GM18519 (cell line): Measurements from ENCODE around the gene RASAL2.
"Not testable (repeated sequence)": the region's sequence is repeated elsewhere in the genome, so short reads cannot be mapped to it uniquely, and the experiment has no call there.

Source experiments
- ATAC-seq: cut with Tn5 transposase; IDR thresholded peaks from one replicate; pipeline ENCODE4 v1.9.1; 2021; ENCODE audit warnings: mild to moderate bottlenecking, moderate library complexity; ENCODE audit not compliant: unreplicated experiment, low FRiP score

The RASAL2 gene

DNA sequence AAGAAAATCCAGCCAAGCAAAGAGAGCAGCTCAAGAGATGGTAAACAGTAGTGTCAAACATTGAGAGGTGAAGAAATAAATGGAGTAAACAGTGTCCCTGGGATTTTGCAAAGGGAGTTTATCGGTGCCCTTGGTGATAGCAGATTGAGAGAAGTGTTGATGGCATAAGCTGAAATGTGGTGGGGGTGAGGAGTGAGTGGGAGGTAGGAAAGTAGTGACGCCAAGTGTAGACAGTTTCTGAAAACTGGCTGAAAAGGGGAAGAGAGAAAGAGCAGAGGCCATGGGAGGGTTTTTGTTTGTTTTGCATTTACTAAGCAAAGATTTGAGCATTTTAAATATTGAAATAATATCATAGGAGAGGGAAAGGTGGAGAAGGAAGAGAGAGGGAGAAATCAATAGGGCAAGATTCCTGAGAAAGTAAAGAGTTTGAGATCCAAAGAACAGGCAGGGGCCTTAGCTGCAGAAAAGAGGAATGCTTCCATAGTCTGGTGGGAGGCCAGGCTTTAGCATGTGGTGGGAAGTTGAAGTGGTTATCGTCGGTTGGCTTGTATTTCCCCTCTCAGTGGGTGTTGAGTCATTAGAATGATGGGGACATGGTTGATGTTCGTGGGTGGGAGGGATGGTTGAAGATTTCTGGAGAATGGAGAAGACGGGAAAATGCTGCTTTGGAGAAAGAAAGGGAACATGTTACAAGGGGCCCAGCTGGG, 26.8 kb upstream of the RASAL2 start:
- ATAC-seq = peak; percentile 98

DNA sequence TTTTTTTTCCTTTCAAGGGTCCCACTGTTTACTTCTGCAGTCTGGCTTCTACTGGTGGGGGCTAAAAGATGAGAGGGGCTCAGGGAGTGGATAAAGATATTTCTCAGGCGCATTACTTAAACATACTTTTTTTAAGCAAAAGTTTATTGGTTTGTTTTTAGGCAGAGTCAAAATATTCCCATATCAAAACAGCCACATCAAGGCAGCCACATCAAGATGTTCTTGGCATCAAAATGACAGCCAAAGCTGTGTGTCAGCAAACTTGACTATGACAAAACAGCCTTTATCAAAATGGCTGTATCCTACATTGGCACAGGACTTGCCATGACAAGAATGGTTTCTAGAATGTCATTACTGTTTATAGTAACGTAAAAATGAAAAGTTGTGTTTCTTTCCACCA, 22.1 kb upstream of the RASAL2 start:
- no peak for ATAC-seq

DNA sequence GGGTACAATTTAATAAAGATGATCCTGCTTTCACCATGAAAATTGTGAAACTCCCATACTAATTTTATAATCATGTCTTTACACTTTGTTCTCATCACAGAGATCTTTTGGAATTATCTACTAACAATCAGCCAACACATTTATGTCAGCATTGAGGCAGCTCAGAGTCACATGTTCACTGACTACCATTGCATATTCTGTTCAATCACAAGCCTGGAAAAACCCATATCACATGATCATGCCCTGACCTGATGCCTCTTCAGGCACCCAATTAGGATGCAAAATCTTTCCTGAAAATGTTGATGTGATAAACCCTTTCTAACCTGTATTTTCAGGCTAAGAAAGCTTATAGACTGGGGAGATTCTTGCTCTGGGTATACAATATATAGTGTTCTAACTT, 21.6 kb upstream of the RASAL2 start:
- ATAC-seq = no peak

DNA sequence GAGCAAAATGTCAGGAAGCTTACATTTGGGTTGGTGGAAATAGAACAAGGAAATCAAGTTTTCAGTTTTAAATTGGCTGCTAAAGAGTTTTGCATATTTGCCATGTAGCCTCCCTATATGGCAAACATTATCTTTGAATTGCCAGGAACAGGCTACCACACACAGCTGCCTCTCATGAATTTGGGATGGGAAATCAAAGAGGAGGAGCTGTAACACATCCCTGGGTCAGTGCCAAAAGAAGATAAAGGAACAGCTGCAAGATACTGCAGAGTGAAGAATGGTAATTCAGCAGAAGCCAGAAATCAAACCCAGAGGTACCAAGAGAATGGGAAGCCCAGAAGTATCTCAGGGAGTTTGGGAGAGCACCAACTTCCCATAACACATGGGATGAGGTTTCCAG, 18.6 kb upstream of the RASAL2 start:
- no peak for ATAC-seq

DNA sequence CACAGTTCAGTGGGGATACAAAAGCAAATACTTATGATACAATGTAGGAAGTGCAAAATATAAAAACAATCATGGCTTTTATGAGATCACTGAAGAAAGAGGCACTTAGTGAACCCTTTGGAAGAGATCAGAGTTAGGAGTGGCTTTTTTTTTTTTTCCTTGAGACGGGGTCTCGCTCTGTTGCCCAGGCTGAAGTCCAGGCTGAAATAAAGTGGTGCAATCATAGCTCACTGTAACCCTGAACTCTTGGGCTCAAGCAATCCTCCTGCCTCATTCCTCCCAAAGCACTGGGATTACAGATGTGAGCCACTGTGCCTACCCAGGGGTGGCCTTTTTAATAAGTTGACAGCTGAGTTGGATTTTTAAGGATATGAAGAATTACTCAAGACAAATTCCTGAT, 17.3 kb upstream of the RASAL2 start:
- no peak for ATAC-seq

DNA sequence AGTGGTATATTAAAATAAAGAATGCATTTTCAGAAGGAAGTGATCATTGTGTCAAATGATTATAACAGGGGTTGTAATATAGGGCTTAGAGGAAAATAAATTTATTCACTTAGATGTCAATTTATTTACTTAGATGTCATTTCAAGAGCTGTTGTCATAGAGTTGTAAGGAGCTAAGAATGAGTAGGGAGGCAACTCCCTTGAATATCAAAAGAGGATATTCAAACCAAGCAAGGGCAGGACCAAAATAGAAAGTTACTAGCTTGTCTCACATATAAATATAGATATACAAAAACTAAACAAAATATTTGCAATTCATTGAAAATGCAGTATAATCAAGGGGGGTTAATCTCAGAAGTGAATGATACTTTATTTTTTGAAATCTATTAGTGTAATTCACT, 16.0 kb upstream of the RASAL2 start:
- no peak for ATAC-seq

DNA sequence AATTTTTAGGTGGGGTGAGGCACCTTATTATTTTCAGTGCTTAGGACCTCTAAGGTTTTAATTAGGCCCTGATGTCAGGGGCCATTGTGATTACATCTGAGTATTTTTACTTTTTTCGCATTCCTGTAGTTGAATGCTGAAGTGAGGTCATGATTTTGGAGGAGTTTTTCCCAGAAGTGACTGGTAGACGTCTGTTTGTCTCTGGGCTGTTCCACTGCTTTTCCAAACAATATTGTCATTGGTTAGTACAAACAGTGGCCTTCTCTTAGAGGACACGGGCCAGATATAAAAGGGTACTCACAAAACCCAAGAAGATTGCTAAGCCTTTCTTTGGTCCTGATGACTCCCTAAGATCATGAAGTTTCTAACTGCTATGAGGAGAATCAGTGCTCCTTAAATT, 7.6 kb upstream of the RASAL2 start:
- no peak for ATAC-seq

DNA sequence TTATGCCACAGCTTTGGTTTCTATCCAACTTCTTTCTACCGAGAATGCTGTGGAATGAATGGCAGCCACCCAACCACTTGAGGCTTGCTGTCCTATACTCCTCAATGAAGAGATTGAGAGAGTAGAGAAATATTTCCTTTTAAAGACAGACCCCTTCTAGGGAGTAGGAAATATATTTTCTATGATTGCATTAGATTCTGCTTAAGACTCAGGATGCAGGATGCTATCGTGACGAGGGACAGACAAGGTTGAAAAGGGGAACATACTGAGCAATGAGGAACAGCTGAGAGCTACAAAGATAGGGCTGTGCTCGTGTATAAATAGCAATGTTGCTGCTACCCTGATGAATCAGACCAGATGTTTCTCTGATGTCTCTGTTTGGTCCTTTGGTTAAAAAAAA, 7.1 kb upstream of the RASAL2 start:
- ATAC-seq = peak; percentile 46

DNA sequence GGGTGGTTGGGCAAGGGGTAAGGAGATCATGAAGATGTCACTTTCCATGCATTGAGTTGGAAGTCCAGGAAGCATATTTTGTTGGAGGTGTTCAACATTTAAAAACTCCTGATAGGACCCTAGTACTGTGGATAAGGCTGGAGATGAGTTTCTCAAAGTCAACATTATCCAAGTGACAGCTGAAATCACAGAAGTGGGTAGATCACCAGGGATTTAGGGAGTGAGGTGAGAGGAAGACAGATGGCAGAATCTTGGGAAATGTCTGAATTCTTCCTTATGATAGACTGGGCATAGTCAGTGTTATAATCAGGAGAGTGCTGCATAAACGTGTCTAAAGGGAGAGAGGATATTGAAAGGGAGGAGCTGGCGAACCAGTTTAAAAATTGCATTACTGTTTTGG, 5.3 kb upstream of the RASAL2 start:
- ATAC-seq = no peak

DNA sequence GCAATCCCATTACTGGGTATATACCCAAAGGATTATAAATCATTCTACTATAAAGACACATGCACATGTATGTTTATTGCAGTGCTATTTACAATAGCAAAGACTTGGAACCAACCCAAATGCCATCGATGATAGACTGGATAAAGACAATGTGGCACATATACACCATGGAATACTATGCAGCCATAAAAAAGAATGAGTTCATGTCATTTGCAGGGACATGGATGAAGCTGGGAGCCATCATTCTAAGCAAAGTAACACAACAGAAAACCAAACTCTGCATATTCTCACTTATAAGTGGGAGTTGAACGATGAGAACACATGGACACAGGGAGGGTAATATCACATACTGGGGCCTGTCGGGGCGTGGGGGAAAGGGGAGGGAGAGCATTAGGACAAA, 2.5 kb upstream of the RASAL2 start:
- not testable (repeated sequence) for ATAC-seq

DNA sequence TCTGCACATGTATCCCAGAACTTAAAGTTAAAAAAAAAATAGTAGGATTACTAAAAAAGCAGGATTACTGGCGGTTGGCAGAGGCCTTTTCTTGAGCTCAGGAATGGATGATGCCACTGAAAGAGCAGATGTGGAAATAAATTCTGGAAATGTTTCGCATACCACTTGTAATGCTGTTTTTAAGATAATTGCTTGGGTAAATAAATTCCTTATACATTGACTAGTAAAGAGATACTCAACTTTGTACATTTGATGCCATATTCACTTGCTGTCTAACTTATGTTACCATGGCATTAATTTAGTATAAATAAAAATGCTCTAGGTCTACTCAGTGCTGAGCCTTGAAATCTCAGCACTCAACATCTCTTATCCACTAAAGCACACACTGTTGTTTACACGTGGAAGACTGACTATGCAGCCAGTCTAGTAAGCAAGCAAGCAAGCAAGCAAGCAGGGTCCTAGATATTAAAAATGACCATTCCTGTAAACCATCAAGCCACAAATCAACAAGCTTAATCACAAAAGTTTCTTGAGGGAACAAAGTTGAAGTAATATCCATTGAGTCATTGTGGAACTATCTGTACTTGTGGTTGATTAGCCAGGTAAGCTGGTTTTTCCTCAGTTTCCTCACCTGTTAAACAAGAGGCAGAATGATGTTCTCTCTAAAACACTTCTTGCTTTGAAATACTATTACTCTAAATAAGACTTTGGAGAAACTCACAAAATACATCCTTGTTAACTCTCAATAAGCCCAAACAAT, 1.7 kb upstream of the RASAL2 start:
- no peak for ATAC-seq

DNA sequence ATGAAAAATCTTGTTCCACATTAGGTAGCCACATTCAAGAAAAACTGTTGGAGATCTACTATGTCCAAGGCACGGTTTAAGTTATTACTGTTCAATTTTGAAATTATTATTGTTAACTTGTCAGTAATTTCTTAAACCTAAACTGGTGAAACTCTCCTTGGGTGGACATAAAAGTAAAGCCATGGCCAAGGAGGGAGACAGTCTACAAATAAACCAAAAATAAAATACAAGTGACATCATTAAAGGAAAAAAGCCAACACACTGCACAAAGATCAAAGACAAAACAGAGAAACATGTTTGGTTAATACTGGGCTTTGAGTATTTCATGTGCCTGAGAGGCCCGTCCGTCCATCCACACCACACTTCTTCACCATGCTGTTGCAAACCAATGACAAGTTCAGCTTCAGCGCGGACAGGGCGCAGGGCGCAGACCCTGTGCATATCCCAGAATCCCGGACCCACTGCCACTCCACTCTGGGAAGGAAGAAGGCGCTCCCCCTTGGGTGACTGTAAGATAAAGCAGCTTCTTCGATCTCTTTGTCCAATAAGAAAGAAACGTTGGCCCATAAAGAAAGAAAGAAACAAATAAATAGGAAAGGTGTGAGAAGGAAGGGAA, 918 bp upstream of the RASAL2 start:
- ATAC-seq = no peak

DNA sequence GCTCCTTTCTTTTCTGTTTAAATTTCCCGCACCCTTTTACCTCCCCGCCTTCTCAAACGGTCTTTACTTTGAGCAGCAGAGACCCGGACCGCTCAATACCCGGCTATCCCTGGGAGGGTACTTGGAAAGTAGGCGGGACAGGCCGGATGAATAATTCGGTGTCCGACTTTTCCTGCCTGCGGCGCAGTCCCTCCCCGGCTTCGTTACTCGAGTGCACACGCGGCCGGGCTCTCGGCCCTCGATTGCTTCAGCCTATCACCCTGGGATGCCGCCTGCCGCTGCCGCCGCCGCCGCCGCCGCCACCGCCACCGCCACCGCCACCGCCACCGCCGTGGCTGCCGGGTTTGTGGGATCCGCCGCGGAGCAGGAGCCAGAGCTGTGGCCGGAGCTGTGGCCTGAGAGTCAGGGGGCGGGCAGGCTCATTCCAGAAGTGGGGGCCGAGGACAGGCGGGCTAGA, 382 bp upstream of the RASAL2 start:
- ATAC-seq = peak; percentile 80

DNA sequence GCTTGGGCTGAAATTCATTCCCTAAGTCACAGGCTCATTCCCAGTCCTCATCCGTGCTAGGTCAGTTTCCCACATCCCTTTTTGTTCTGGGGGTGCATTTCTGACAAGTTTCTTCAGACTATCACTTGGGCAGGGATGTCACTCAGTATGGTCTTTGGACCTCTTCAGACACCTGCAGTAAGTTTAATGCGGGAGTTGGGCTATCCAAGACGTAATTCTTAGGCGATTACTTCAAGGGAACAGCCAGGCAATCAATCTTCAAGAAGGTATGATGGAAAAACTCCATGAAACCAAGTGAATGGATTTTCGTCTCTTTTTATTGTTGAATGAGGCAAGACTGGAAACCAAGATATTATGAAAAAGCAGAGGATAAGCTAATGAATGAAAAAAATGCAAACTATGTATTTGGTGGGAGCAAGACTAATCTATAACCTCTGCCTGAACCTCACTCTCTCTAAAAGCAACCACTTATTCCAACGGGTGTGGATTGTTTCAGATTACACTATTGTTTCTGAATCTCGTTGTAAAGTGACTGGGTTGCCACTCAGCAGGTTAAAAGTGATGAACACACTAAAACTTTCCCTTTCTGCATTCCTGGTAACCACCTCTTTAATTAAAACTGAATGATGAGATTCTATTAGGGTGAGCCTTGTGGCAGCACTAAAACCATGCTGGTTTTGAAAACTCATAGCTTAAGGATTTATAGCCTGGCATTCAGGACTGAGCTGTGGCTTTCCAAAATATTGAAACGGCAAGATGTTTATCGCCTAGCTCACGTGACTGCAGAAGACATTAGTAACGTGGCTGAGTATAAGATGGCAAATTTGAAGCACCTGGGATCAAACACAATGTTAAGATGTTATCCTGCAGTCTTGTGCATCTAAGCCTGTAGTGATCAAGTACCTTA, 1.1 kb downstream of the RASAL2 start:
- no peak for ATAC-seq

DNA sequence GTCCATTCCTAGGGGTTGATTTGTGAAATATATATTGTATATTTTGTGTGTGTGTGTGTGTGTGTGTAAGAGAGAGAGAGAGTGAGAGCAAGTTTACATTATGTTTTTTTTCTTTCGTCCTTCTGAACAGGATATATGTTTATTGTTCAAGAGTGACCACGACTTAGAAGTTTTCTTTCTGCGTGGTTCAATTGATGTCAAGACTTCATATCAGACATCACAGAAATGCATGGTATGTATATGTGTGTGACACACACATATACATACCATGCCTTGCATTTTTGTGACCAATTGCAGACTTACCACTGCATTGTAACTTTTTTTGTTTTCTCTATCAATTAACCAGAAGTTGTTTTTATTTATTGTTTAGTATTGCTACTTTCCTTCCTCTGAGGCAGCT, 2.5 kb downstream of the RASAL2 start:
- no peak for ATAC-seq

DNA sequence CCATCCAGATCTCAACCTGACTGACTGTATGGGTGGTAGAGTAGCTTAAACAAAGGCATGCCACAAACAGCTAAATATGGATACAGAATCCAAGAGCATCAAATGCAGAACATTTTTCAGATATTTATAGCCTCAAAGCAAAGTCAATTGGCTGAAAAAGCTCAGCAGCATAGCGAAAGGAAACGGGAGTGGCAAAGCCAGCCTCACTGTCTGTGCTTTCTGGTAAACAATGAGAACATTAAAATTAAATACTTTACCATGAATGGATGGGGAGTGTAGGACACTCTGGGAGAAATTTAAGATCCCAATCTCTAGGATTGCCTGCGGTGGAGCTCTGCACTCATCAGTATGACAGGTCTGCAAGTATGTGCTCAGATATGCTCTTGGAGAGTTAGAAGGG, 4.4 kb downstream of the RASAL2 start:
- ATAC-seq = no peak

DNA sequence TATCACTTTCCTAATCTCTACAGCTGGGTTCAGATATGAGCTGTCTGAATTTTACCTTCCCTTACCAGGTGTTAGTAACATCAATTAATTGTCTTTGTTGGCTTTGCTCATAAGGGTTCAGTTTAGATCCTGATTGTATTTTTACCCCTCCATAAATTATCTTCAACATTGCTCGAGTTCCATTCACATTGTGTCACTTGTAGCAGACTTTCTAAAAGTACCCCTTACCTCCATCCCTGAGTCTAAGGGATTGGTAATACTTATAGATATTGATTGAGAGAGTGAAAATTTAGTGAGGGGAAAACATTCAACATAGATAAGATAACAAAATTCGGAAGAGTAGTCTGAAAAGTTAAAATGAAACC, 7.3 kb downstream of the RASAL2 start:
- no peak for ATAC-seq

DNA sequence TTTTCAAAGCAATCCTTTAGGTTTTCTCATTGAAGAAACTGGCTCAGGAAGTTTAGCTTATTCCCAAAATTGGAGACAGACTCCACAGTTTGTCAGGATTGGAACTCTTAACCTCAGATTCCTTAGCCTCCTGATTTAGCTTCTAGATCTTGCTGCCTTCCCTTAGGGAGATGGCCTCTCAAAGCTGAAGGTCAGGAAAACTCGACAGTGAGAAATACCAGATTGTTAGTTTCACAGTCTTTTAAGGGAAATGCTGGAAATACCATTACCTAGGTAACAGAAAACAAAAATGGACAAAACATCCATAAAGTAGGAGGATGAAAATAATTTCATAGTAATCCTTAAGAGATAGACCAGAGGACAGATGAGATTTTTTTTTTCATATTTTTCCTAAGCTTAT, 7.8 kb downstream of the RASAL2 start:
- ATAC-seq = no peak

DNA sequence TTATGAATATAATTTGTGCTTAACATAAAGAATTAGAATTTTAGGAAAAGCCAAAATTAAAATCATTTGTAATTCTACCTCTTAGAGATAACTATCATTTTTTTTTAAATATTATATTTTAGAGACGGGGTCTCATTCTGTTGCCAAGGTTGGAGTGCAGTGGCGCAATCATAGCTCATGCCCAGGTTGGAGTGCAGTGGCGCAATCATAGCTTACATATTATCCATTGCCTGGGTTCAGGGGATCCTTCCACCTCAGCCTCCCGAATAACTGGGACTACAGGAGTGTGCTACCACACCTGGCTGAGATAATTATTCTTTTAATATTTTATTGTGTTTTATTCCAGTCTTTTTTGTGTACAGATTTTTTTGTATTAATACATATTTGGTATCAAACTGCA, 8.3 kb downstream of the RASAL2 start:
- no peak for ATAC-seq

DNA sequence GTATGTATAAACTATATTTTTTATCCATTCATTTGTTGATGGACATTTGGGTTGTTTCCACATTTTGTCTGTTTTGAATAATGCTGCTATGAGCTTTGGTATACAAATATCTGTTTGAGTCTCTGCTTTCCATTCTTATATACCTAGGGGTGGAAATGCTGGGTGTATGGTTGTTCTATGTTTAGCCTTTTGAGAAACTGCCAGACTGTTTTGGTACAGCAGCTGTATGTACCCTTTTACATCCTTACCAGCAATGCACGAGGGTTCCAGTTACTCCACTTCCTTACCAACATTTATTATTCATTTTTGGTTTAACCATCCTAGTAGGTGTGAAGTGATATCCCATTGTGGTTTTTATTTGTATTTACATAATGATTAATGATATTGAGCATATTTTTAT, 13.9 kb downstream of the RASAL2 start:
- ATAC-seq = no peak
